GM18907 (cell line): Measurements from ENCODE around the gene ATG7.

Experiments used
- ATAC-seq: cut with Tn5 transposase; IDR thresholded peaks from one replicate; pipeline ENCODE4 v1.9.1; 2021; ENCODE audit warnings: mild to moderate bottlenecking, moderate library complexity; ENCODE audit not compliant: unreplicated experiment

Gene ATG7

GRCh38 chr3:11548721-11549131 is 276.5 kb downstream of the ATG7 start:
- no peak for ATAC-seq

DNA sequence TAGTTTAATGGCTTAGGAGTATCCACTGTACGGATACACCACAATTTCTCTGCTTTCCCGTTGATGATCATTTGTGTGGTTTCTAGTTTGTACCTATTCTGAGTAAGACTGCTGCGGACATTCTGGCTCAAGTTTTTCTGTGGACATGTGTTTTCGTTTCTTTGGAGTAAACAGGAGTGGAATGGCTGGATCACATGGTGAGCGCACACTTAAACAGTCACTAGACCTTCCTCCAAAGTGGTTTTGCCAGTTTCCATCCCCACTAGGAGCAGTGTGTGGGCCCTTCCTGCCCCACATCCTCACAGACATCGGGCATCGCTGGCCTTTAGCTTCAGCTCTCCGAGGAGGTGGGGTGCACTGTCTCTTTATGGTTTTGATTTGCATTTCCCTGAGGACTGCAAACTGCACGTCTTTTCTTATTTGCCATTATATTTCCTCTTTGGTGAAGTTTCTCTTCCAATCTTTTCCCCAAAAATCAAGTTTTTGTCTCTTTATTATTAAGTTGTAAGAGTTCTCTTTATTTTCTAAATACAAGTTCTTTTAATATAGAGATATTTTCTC is 277.5 kb downstream of the ATG7 start:
- ATAC-seq: no peak

GRCh38 chr3:11551036-11551435 is 278.8 kb downstream of the ATG7 start:
- ATAC-seq: no peak

- no peak for ATAC-seq
Observed at GRCh38 chr3:11552289-11553264, 280.4 kb downstream of the ATG7 start.

GRCh38 chr3:11553436-11554235 is 281.4 kb downstream of the ATG7 start:
- no peak for ATAC-seq

DNA sequence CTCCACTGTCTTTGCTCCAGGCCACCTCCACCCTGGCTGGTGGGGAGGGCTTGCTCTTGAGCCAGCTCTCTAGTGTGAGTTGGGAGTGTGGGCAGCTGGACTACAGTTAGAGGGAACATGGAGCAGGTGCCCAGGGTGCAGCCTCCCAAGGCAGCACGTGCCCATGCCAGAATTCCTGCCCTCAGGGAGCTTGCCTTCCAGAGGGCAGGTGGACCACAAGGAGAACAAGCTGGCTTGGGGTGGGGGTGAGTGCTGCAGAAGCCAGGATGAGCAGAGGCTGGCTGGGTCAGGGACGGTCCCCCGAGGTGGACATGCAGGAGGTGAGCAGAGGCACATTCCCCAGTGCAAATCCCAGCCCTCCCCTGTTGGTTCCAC is 282.0 kb downstream of the ATG7 start:
- no peak for ATAC-seq

DNA sequence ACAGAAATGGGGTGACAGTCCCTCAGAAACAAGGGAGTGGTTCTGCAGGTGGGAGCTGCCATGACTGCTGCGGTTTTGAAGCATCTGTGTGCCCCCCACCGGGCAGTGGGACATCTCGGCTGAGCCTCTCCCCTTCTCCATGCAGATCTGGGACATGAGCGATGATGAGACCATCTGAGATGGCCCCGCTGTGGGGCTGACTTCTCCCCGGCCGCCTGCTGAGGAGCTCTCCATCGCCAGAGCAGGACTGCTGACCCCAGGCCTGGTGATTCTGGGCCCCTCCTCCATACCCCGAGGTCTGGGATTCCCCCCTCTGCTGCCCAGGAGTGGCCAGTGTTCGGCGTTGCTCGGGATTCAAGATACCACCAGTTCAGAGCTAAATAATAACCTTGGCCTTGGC is 282.5 kb downstream of the ATG7 start:
- ATAC-seq: no peak

DNA sequence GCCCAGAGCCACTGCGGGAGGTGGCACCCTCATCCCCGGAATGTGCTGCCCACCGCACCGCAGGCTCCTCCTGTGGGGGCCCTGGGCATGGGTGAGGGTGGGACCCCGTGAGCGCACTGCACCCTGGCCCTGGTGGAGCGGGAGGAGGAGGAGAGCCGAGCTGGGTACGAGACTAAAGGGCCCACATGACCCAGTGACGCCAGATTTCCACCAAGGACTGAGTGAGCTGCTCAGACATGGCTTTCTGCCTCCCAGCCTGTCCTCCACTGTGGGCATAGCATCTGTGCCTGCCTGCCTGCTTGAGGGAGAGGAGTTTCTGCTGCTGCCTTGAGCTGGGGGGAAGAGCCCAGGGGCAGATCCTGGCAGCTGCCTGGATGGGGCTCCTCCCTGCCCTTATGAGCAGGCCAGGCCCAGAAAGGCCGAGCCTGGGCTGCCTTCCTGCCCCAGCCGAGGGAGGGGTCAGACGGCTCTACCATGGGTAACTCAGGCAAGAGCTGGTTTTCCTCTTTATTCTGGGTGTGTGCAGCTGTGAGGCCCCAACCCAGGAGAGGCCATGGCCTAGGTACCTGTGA is 283.1 kb downstream of the ATG7 start:
- ATAC-seq: no peak

GRCh38 chr3:11555881-11556633 is 283.9 kb downstream of the ATG7 start:
- ATAC-seq: no peak

DNA sequence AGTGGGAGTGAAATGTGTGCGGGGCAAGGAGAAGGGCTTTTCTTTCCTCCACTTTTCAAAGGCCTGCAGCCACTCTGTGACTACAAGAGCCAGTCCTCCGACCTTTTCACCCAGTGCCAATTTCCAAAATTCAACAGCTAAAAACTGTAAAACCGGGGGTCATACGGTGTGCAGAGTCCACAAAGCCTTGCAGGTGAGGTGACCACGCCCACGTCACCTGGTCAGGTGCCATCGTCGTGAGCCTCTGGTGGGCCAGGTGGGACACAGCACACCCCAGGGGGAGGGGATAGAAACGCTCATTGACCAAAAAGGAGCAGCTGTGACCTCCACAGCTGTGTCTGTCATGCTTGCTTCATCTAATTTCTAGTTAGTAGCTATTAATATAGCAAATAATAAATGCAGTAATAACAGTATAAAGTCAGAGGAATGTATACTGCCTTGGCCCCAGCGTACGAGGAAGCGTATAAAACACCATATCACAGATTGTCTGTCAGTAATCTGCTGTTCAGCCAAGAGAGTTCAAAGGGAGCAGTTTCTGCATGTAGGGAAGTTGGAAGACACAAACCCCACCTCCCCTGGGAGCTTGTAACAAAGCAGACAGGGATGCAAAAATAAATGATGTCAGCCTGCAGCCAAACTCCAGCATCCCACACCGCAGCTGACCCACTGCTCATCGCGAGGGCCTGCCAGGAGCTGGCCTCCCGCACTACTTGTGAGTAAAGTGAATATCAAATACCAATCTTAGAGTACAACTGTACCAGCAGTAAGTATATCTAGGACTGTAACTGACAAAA is 284.9 kb downstream of the ATG7 start:
- no peak for ATAC-seq

DNA sequence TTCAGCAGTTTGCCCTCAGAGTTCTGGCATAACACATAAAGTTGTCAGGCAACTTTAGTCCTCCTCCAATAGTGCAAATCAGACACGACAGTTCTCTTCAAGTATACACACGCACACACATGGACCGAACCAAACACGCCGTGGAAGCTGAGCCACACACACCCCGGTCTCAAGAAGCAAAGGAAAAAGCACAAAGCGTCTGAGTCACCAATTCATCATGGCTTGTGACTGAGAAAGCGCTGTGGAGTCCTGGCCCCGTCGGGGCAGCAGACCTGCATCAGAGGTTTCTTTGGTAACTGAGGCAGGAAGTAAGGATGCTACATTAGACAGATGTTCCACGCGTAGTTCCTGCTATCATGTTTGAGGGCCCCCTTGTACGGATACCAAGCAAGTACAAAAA is 285.8 kb downstream of the ATG7 start:
- ATAC-seq: no peak

- ATAC-seq: no peak
Observed at GRCh38 chr3:11558411-11558903, 286.3 kb downstream of the ATG7 start.

GRCh38 chr3:11558918-11559815 is 287.0 kb downstream of the ATG7 start:
- ATAC-seq: no peak

DNA sequence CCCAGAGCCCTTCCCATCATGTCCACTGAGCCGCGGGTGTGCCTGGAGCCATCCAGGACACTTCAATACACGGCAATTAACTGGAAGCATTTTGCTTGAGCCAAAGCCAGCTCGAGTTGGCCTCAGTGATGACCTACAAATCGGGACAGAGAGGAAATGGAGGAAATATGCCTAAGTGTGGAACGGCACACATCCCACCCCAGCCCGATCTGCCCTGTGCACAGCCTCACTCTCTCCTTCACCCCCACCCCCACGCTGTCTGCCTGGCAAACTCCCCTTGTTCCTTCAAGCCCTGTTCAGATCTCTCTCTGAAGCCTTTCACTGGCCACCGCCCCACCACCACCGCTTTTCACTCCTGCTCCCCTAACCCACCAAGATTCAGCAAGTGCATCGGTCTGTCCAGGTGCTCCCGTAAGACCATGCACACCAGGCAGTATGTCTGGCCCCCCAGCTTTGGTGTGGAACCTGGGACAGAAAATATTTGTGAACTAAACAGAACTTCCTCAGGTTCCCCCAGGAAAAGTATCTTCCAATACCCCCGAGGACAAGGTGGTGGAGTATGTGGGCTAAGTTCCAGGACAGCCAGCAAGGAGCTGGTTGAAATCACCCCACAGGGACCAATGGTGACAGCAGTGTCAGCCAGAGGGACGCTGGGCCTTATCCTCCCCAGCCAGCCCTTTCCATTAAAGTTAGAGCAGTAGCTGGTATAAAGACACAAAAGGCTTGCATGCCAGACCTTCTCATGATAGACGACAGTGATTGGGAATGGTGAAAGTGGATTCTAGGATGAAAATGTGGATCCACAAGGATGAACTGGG is 287.8 kb downstream of the ATG7 start:
- ATAC-seq: no peak

DNA sequence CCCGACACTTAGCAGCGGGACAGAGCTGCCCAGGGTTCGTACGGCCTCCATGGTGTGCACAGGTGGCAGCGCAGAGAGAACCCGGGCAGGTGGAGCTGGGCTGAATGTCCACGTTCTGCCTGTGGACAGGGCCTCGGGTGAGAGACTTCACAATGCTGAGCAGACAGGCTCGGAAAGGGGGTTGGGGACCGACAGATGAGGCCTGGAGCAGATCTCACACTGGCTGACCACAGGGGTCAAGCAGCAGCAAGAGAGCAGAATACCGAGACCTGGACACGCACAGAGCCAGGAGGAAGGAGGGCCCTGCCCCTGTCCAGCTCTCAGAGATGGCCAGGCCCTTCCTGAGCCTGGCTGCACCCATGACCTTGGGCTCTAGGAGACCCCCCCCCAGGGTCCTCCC is 288.5 kb downstream of the ATG7 start:
- no peak for ATAC-seq

GRCh38 chr3:11562277-11562881 is 290.2 kb downstream of the ATG7 start:
- ATAC-seq: no peak

DNA sequence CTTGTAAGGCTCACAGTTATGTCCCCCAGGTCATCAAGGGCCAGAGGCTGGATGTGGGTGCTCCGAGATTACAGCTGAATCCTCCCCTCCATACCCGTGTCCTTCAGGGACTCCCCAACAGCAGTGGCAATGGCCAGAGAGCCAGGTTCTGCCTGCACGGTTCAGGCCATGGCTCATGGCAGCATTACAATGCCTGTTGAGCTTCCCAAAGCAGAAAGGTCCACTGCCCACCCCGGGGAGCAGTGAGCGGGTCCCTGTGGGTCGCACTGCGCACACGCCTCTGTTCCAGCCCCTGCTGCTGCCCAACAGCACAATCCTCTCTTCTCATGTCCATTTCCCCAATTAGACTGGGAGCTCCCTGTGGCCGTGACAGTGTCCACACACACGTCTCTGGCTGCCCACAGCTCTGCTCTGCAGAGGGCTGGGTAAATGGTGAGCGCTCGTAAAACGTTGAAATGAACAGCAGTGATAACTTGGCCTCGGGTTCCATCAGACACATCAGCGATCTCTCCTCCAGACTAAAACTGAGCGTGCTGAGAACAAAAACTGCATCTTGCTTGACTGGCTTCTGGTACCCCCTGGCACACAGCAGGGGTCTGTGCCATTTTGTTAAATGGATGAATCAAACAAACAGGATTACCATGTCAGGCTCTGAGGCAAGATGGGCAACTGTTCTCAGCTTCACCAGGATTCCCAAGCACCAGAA is 291.1 kb downstream of the ATG7 start:
- no peak for ATAC-seq
